HG03460 (cell line): Measurements from ENCODE around the gene NRGN.
A peak's percentile ranks its signal among the peaks of the same experiment; 100 is the strongest.

ENCODE experiments used
- ATAC-seq: cut with Tn5 transposase; IDR thresholded peaks from one replicate; pipeline ENCODE4 v1.9.1; 2021; ENCODE audit not compliant: unreplicated experiment

The NRGN gene

DNA sequence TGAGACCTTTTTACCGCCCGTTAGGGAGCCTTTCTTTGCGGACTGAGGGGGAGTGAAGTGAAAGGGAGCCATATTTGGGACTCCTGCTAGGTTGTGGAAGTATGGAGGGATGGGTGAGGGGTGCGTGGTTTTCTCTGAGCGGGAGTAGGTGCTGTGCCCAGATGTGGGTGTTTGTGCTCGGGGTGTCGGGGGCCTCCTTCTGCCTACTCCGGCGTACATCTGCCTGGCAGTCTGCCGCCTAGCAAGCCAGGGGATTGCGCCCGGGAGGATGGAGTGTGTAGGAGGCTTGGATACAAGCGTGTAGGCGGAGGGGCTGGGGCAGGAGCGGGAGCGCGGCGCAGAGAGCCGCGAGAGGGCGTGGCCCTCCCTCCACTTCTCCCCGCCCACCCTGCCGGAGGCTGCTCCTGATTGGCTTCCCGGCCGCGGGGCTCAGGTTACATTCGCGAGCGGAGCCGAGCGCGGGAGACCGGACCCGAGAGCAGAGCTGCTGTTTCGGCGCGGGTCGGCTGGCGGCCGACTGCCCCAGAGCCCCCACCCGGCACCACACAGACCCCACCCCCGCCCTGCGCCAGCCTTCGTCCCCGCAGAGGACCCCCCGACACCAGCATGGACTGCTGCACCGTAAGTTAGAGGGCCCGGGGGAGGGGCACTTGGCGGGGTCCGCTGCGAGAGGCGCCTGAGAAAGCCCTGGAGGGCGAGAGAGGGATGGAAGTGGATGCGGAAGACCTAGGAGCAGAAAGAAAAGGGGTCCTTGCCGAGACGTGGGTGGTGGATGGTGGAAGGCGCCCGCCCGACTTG is at the start of gene NRGN:
TSS of gene NRGN (plus strand) at position 464 of the 798 bp plus-strand sequence. CDS start at position 607, 143 bp downstream.
- ATAC-seq, result peak; percentile 96

DNA sequence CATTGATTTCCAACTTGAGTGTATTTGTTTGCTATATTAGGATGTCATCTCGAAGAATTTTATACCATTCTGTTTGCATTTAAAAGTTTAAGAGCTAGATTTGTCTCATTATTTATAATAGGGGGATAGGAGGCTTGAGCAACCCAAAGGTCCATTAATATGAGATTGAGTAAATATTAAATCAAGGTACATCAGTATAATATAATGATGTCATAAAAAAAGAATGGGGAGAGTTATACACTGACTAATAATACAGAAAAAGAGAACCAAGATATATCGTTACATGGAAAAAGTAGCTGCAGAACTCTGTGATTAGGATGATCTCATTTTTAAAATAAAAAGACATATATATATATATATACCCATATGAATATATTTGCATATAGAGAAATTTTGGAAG is 46.6 kb upstream of the NRGN start:
- no peak for ATAC-seq

DNA sequence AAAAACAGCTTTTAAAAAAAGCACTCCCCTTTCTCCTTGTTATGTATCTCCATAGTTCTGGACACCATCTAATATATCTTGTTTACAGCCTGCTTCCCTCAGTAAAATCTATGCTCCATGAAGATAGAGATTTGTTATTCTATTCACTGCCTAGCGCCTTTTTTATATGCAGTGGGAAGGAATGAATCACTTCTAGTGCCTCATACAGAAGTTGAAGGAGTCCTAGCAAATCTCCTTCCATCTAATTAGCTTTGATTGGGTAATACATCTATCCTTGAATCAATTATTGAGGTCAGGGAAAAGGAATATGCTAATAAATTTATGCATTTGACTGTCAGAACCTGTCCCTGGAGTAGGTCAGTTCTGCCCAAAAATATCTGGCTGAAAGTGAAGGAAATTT is 40.2 kb upstream of the NRGN start:
- ATAC-seq, result no peak

GRCh38 chr11:124700028-124700427 is 39.7 kb upstream of the NRGN start:
- ATAC-seq, result no peak

DNA sequence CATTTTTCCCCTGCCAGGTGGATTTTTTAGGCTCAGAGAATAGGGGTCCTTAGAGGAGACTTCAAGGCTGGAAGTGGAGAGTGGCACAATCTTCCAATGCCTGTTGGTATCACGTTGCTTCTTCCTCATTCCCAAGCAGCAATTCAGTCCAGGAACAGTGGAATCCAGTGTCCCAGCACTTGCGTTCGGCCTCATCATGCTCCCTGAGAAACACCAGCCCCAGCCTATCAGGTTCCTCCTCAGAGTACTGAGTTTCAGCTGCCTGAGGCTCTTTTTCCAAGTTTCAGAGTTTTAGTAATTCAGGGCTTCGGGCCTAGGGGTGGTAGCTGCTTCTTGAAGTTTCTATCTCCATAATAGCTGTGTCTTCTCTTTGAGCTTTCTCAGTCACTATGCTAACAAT is 31.9 kb upstream of the NRGN start:
- no peak for ATAC-seq

DNA sequence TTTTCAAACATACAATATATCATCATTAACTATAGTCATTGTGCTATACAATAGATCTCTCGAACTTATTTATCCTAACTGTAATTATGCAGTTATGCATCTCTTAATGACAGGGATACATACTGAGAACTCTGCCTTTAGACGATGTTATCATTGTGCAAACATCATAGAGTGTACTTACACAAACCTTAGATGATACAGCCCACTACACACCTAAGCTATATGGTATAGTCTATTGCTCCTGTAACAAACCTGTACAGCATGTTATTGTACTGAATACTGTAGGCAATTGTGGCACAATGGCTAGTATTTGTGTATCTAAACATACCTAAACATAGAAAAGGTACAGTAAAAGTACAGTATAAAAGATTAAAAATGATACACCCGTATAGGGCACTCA is 27.4 kb upstream of the NRGN start:
- ATAC-seq, result no peak

DNA sequence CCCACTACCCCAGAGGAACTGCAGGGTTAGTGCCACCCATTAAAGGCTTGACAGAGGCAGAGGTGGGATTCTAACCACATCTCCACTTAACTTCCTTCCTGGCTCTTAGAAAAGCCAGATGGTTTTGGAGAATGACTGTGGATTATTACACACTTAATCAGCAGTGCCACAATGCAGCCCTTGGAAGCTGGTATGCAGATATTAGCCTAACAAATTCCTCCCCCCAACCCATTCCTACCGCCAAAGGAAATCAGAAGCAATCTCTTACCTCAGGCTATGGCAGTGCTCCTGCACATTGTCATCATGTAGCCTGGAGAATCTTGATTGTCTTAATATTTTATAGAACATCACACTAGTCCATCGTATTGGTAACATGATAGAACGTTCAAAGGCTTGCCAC is 23.2 kb upstream of the NRGN start:
- ATAC-seq, result no peak

- peak; percentile 64 for ATAC-seq
Measured at GRCh38 chr11:124717421-124717785, 22.3 kb upstream of the NRGN start.

GRCh38 chr11:124717786-124718651 is 21.7 kb upstream of the NRGN start:
- no peak for ATAC-seq

DNA sequence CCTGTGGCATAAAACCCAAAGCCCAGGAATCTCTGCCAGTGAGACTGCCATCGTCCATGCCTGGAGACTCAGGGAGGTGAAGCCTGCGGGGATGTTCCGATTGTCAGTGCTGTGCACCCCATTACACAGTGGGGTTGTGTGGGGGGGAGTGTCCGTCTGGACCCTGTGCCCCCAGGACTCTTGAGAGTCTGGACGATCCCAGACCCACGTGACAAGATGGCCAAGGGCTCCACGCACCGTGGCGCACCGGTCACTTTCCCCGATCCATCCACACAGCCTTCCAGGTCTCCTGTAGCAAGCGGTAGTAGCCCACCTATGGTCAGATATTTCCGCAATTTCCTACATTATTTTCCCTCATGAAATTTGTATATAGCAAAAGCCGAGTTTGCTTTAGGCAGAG is 20.9 kb upstream of the NRGN start:
- no peak for ATAC-seq

DNA sequence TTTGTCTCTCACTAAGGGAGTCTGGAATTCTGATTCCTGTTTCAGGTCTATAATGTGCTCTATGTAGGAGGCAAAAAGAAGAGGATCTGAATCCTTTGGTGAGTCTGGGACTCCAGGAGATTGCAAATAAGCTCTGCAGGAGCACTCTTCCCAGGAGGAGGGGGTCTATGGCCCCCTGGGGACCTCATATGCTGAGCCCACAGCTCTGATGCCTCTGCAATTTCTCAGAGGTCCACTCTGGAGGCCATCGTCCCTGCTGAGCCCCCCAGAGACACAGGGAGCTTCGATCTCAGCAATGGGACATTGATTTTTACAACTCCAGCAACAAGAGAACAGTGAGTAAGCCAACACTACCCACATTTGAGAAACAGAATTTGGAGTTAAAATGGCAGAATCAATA is 20.2 kb upstream of the NRGN start:
- ATAC-seq, result no peak

DNA sequence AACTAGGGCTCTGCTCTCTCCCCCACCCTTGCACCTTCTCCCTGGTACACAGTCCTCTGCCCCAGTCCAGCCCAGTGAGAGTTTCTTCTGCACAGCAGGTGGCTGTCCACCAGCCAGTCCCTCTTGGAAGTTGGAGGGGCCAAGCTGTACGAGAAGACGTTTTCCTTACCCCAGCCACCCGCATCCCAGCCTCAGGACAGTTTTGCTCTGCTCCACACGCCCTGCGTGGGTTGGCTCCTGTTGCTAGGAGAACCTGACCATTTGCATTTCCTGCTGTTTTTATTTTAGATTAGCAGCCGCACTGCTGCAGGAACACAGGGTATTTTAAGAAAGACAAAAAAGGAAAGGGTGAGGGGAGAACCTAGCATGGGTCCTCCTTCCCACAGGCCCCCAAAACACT is 17.6 kb upstream of the NRGN start:
- no peak for ATAC-seq

GRCh38 chr11:124724979-124725718 is 14.6 kb upstream of the NRGN start:
- peak; percentile 97 for ATAC-seq

GRCh38 chr11:124725719-124726105 is 14.0 kb upstream of the NRGN start:
- ATAC-seq, result peak; percentile 20

GRCh38 chr11:124727474-124727873 is 12.3 kb upstream of the NRGN start:
- ATAC-seq, result no peak

DNA sequence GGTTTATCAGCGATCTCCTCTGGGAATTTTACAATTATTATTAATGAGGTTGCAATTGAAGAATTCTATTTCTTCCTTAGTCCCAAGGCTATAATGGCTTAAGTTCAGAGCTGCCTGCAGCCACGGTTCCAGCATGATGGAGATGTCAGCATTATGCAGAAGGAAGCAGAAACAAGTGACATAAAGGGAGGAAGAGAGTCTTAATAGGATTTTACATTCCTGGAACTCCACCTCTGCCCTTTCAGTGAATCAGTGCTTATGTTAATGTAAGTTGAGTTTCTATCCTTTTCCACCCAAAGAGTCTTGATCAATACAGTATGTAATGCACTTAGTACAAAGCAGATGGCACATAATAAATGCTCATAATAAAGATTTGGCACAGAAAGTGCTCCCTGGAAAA is 11.6 kb upstream of the NRGN start:
- no peak for ATAC-seq

DNA sequence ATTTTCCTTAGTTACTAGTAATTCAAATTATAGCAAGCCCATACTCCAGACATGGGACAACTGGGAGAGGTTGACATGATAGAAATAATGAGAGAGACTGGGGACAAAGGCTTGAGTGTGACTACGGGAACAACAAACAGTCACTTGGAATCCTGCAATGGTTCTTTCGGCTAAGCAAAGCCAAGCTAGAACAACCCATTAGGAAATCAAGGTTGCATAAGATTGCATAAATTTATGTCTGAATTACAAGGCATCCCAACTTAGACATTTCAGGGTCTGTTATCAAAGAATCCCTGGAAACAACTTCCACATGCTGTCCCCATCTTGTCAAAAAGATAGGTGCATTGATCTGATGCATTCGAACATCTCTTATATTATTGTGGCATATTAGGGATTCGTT is 10.2 kb upstream of the NRGN start:
- no peak for ATAC-seq

- ATAC-seq, result no peak
Measured at GRCh38 chr11:124732230-124732629, 7.5 kb upstream of the NRGN start.

GRCh38 chr11:124736736-124737135 is 3.0 kb upstream of the NRGN start:
- no peak for ATAC-seq

- ATAC-seq, result no peak
Measured at GRCh38 chr11:124737638-124738305, 2.0 kb upstream of the NRGN start.
